Liver (tissue), 9 donors: ENCODE data around the gene TBC1D5. TPM values are rescaled to one million over a fixed set of nuclear protein-coding genes. Genes with fewer than 3 reads are reported as not detected.

Source experiments
- DNase-seq: peaks from one replicate; pipeline ENCODE4 v3.0.0-alpha.2; 2017; ENCODE audit warnings: low spot score
- H3K27ac ChIP-seq, 2 donors: one replicate each; pipeline ENCODE4 v1.7.0; 2013; ENCODE audit warnings: inconsistent platforms in 2 of 2, low read length in 2 of 2, control low read depth in 1 of 2, low read depth in 1 of 2, mild to moderate bottlenecking in 1 of 2
- H3K27me3 ChIP-seq, 4 donors: one replicate each; pipeline versions ENCODE4 v1.6.1 to v1.7.0; 2013; ENCODE audit warnings: low read length in 3 of 4, inconsistent platforms in 1 of 4, mild to moderate bottlenecking in 1 of 4, moderate library complexity in 1 of 4; ENCODE audit not compliant: control insufficient read depth in 4 of 4, insufficient read depth in 4 of 4
- H3K36me3 ChIP-seq, 4 donors: one replicate each; pipeline versions ENCODE4 v1.6.1 to v1.7.0; 2013; ENCODE audit warnings: low read length in 3 of 4, mild to moderate bottlenecking in 3 of 4, low read depth in 1 of 4, moderate library complexity in 1 of 4; ENCODE audit not compliant: control insufficient read depth in 4 of 4, insufficient read depth in 3 of 4
- H3K4me1 ChIP-seq, 4 donors: one replicate each; pipeline versions ENCODE4 v1.6.1 to v1.7.0; 2013; ENCODE audit warnings: low read length in 3 of 4, mild to moderate bottlenecking in 3 of 4, moderate library complexity in 1 of 4; ENCODE audit not compliant: control insufficient read depth in 4 of 4, insufficient read depth in 4 of 4
- H3K4me3 ChIP-seq, 3 donors: one replicate each; pipeline versions ENCODE4 v1.6.1 to v1.7.0; 2013; ENCODE audit warnings: low read length in 3 of 3, control low read depth in 1 of 3, low read depth in 1 of 3, mild to moderate bottlenecking in 1 of 3
- H3K9ac ChIP-seq, 2 donors: one replicate each; pipeline ENCODE4 v1.7.0; 2013; ENCODE audit warnings: low read length in 2 of 2, mild to moderate bottlenecking in 2 of 2, moderate library complexity in 2 of 2, control low read depth in 1 of 2, low read depth in 1 of 2
- H3K9me3 ChIP-seq, 4 donors: one replicate each; pipeline versions ENCODE4 v1.6.1 to v1.7.0; 2013; ENCODE audit warnings: low read length in 3 of 4; ENCODE audit not compliant: control insufficient read depth in 4 of 4
- ATF3 ChIP-seq: IDR thresholded peaks from 2 replicates; pipeline ENCODE4 v1.6.1; 2016; ENCODE audit warnings: antibody characterized with exemption
- EGR1 ChIP-seq, 2 donors: IDR thresholded peaks; 2 replicates each; pipeline ENCODE4 v1.6.1; 2016 to 2018; ENCODE audit warnings: antibody characterized with exemption in 2 of 2, low read depth in 2 of 2
- FOXA1 ChIP-seq: IDR thresholded peaks from 2 replicates; pipeline ENCODE4 v1.6.1; 2016; ENCODE audit warnings: antibody characterized with exemption
- FOXA2 ChIP-seq: IDR thresholded peaks from 2 replicates; pipeline ENCODE4 v1.6.1; 2016; ENCODE audit warnings: antibody characterized with exemption
- GABPA ChIP-seq, 2 donors: IDR thresholded peaks in 1 of 2; conservative IDR thresholded peaks in 1 of 2; 2 replicates each; pipeline ENCODE4 v1.6.1; 2016; ENCODE audit warnings: antibody characterized with exemption in 2 of 2, mild to moderate bottlenecking in 1 of 2, moderate library complexity in 1 of 2
- HNF4A ChIP-seq, 2 donors: conservative IDR thresholded peaks; 2 replicates each; pipeline ENCODE4 v1.6.1; 2016; ENCODE audit warnings: antibody characterized with exemption in 2 of 2, mild to moderate bottlenecking in 2 of 2
- HNF4G ChIP-seq: IDR thresholded peaks from 2 replicates; pipeline ENCODE4 v1.6.1; 2016; ENCODE audit warnings: antibody characterized with exemption
- JUND ChIP-seq, 2 donors: IDR thresholded peaks; 2 replicates each; pipeline ENCODE4 v1.6.1; 2016; ENCODE audit warnings: antibody characterized with exemption in 2 of 2
- NR2F2 ChIP-seq: IDR thresholded peaks from 2 replicates; pipeline ENCODE4 v1.6.1; 2016; ENCODE audit warnings: antibody characterized with exemption
- RAD21 ChIP-seq, 2 donors: IDR thresholded peaks; 2 replicates each; pipeline ENCODE4 v1.6.1; 2016; ENCODE audit warnings: antibody characterized with exemption in 2 of 2, mild to moderate bottlenecking in 2 of 2
- REST ChIP-seq: IDR thresholded peaks from 2 replicates; pipeline ENCODE4 v1.6.1; 2016; ENCODE audit warnings: antibody characterized with exemption, mild to moderate bottlenecking
- RXRA ChIP-seq, 2 donors: IDR thresholded peaks; 2 replicates each; pipeline ENCODE4 v1.6.1; 2017 to 2018; ENCODE audit warnings: antibody characterized with exemption in 2 of 2, mild to moderate bottlenecking in 1 of 2
- SP1 ChIP-seq: IDR thresholded peaks from 2 replicates; pipeline ENCODE4 v1.6.1; 2018; ENCODE audit warnings: antibody characterized with exemption, mild to moderate bottlenecking
- TAF1 ChIP-seq: conservative IDR thresholded peaks from 2 replicates; pipeline ENCODE4 v1.6.1; 2016; ENCODE audit warnings: antibody characterized with exemption, mild to moderate bottlenecking
- YY1 ChIP-seq: IDR thresholded peaks from 2 replicates; pipeline ENCODE4 v1.6.1; 2016; ENCODE audit warnings: antibody characterized with exemption, mild to moderate bottlenecking
- WGBS: extraction: QIAGEN DNeasy Blood & Tissue Kit; methylation state at CpG from one replicate; pipeline ENCODE4 v1.1.7; 2013; 5-methylcytosine and 5-hydroxymethylcytosine counted together
- polyA plus RNA-seq, 2 donors: library from polyadenylated mRNA; stranded (reverse) in 1 of 2; unstranded in 1 of 2; fragments of 200-250 nt in 1 of 2; fragments of >200 nt in 1 of 2; fragmentation: Nextera tagmentation in 1 of 2; extraction: Ambion mirVana in 1 of 2; gene quantifications; one replicate each; pipeline versions ENCODE4 v1.2.1 to v1.2.3, GENCODE V29; 2013 to 2015
- total RNA-seq, 2 donors: library from RNA; depleted of rRNA; stranded (reverse); fragments of >200 nt; gene quantifications; one replicate each; pipeline ENCODE4 v1.2.3, GENCODE V29; 2014
- TF ChIP-seq, protein P1 (sequence below): IDR thresholded peaks from 2 replicates; pipeline ENCODE4 v1.6.1; 2016; ENCODE audit warnings: antibody characterized with exemption
- TF ChIP-seq, protein P2 (sequence below): IDR thresholded peaks from 2 replicates; pipeline ENCODE4 v1.6.1; 2016; ENCODE audit warnings: antibody characterized with exemption
- TF ChIP-seq, protein P3 (sequence below): fragments of 150-350 bp; IDR thresholded peaks from 2 replicates; pipeline ENCODE4 v1.5.1; 2017; ENCODE audit warnings: improper control_type of control experiment, low read depth, low read length; ENCODE audit not compliant: missing input control
- donor health status: healthy.
- donor health status: healthy.
- donor health status: healthy.
- donor health status: healthy.
- donor health status: healthy.

The TBC1D5 gene
- total and polyA plus RNA-seq, 4 donors = 9.1 to 45.6 (median 25.6) TPM

- no peaks in the 10 kb centered on the region for H3K27me3 ChIP-seq
- WGBS = 94% methylated on average over 5 of the region's 5 CpGs
Measured at GRCh38 chr3:17357035-17357710, 385.3 kb downstream of the TBC1D5 start.

More at GRCh38 chr3:17357035-17357710, 385.3 kb downstream of the TBC1D5 start:
- no peaks in the 10 kb centered on the region for H3K4me1 ChIP-seq
- no peaks in the 10 kb centered on the region for H3K9me3 ChIP-seq
- no peak overlapping the region for H3K9ac ChIP-seq
- H3K27ac ChIP-seq = no peak overlapping the region
- TF ChIP-seq NR2F2 (no peak), GABPA (IDR thresholded peaks at IDR 0.05 in 1 of 2, conservative IDR thresholded peaks at IDR 0.05 in 1 of 2) (no peak), JUND (IDR thresholded peaks at IDR 0.05) (no peak), RAD21 (IDR thresholded peaks at IDR 0.05) (no peak), HNF4G (no peak), TAF1 (no peak), FOXA1 (no peak), REST (no peak), HNF4A (conservative IDR thresholded peaks at IDR 0.05) (no peak), RXRA (IDR thresholded peaks at IDR 0.05) (no peak), YY1 (no peak), SP1 (no peak), ATF3 (no peak), EGR1 (IDR thresholded peaks at IDR 0.05; ENCODE audit: low read depth in 2 of 2) (no peak), FOXA2 (no peak)
- TF ChIP-seq, protein P1, sequence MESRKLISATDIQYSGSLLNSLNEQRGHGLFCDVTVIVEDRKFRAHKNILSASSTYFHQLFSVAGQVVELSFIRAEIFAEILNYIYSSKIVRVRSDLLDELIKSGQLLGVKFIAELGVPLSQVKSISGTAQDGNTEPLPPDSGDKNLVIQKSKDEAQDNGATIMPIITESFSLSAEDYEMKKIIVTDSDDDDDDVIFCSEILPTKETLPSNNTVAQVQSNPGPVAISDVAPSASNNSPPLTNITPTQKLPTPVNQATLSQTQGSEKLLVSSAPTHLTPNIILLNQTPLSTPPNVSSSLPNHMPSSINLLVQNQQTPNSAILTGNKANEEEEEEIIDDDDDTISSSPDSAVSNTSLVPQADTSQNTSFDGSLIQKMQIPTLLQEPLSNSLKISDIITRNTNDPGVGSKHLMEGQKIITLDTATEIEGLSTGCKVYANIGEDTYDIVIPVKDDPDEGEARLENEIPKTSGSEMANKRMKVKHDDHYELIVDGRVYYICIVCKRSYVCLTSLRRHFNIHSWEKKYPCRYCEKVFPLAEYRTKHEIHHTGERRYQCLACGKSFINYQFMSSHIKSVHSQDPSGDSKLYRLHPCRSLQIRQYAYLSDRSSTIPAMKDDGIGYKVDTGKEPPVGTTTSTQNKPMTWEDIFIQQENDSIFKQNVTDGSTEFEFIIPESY = no peak
- TF ChIP-seq, protein P2, sequence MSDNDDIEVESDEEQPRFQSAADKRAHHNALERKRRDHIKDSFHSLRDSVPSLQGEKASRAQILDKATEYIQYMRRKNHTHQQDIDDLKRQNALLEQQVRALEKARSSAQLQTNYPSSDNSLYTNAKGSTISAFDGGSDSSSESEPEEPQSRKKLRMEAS = no peak
- TF ChIP-seq, protein P3, sequence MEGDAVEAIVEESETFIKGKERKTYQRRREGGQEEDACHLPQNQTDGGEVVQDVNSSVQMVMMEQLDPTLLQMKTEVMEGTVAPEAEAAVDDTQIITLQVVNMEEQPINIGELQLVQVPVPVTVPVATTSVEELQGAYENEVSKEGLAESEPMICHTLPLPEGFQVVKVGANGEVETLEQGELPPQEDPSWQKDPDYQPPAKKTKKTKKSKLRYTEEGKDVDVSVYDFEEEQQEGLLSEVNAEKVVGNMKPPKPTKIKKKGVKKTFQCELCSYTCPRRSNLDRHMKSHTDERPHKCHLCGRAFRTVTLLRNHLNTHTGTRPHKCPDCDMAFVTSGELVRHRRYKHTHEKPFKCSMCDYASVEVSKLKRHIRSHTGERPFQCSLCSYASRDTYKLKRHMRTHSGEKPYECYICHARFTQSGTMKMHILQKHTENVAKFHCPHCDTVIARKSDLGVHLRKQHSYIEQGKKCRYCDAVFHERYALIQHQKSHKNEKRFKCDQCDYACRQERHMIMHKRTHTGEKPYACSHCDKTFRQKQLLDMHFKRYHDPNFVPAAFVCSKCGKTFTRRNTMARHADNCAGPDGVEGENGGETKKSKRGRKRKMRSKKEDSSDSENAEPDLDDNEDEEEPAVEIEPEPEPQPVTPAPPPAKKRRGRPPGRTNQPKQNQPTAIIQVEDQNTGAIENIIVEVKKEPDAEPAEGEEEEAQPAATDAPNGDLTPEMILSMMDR = no peak
- H3K4me3 ChIP-seq = no peak overlapping the region
- no peak for DNase-seq
- H3K36me3 ChIP-seq = no peaks in the 10 kb centered on the region
